ENCODE data around the gene TBCK. TPM values are rescaled to one million over a fixed set of nuclear protein-coding genes. Genes with fewer than 3 reads are reported as not detected.

Gene TBCK
- total RNA-seq, 1 donor from 2014 or later, result 36.1 TPM

DNA sequence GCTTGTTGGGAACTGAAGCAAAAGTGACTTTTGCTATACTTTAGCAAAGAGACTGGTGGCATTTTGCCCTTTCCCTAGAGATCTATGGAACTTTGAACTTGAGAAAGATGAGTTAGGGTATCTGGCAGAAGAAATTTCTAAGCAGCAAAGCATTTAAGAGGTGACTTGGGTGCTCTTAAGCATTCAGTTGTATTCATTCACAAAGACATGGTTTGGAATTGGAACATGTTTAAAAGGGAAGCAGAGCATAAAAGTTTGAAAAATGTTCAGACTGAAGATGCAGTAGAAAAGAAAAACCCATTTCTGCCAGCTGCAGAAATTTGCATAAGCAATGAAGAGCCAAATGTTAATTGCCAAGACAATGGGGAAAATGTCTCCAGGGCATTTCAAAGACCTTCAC, 21.9 kb upstream of the TBCK start:
- H3K4me1 ChIP-seq, result no peaks in the 10 kb centered on the region
- intact Hi-C loops (cut with DNase I), result loop anchor here (5.0 kb wide), 1 partner anchor 1311 kb away; no protein-coding TSS in a partner anchor
- no peaks in the 10 kb centered on the region for H3K27me3 ChIP-seq
- H3K36me3 ChIP-seq, result peaks cover 0 to 69% of the 10 kb centered on the region in 2 donors
- H3K9me3 ChIP-seq, result no peaks in the 10 kb centered on the region
- no peak for DNase-seq (ENCODE audit: extremely low spot score in 2 of 2)
- no peak overlapping the region for H3K4me3 ChIP-seq
- H3K27ac ChIP-seq, result no peak overlapping the region
- TF ChIP-seq POLR2AphosphoS5 (IDR thresholded peaks at IDR 0.05; ENCODE audit: insufficient read depth in 1 of 2, low read depth in 1 of 2) (no peak), POLR2A (IDR thresholded peaks at IDR 0.05) (no peak), CTCF (IDR thresholded peaks at IDR 0.05) (no peak)

GRCh38 chr4:106336618-106337017, 20.6 kb upstream of the TBCK start:
- intact Hi-C loops (cut with DNase I), result loop anchor here (5.0 kb wide), 1 partner anchor 1309 kb away; no protein-coding TSS in a partner anchor
- Histone ChIP-seq H3K27ac (no peak overlapping the region), H3K9me3 (no peaks in the 10 kb centered on the region), H3K36me3 (peaks cover 0 to 78% of the 10 kb centered on the region in 2 donors), H3K27me3 (no peaks in the 10 kb centered on the region), H3K4me1 (no peaks in the 10 kb centered on the region), H3K4me3 (no peak overlapping the region)
- no peak for DNase-seq (ENCODE audit: extremely low spot score in 2 of 2)
- no peak for TF ChIP-seq POLR2A (IDR thresholded peaks at IDR 0.05)
- no peak for TF ChIP-seq POLR2AphosphoS5 (IDR thresholded peaks at IDR 0.05; ENCODE audit: insufficient read depth in 1 of 2, low read depth in 1 of 2)
- TF ChIP-seq CTCF (IDR thresholded peaks at IDR 0.05), result no peak

DNA sequence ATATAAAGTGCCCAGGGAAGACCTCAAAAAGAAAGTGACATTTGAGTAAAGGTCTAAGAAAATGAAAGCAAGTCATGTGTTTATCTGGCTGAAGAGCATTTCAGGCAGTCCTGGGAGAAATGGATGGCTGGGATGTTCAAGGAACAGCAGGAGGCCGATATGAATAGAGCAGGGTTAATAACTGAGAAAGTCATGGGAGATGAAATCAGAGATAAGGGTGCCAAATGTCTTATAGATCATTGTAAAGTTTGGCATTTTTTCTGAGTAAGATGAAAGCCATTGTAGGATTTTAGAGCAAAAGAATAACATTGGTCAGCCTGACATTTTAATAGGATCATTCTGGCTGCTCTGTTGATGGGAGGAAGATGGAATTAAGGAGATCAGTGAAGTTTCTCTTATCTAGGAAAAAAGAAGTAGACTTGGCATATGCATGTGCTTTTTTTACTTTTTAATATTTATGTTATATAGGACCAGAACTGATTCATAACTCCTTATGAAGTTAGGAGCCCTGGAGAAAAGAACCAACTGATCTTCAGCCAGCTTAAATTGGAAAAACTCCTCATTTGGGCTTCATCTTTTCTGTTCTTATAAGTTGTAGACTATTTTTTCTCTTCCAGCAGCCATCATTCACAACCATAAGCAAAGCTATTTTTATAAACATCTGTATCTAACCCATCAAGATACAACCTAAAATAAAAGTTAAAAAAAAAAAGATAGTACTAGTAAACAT, 18.9 kb upstream of the TBCK start:
- intact Hi-C loops (cut with DNase I), result loop anchor here (5.0 kb wide), 1 partner anchor 1308 kb away; no protein-coding TSS in a partner anchor

GRCh38 chr4:106333186-106333585, 17.2 kb upstream of the TBCK start:
- intact Hi-C loops (cut with DNase I), result no loop called here

More for the DNA sequence above, 18.9 kb upstream of the TBCK start:
- DNase-seq (ENCODE audit: extremely low spot score in 2 of 2), result no peak
- Histone ChIP-seq H3K27me3 (no peaks in the 10 kb centered on the region), H3K9me3 (no peaks in the 10 kb centered on the region), H3K4me3 (no peak overlapping the region), H3K36me3 (peaks cover 0 to 87% of the 10 kb centered on the region in 2 donors), H3K27ac (no peak overlapping the region), H3K4me1 (no peaks in the 10 kb centered on the region)
- TF ChIP-seq CTCF (IDR thresholded peaks at IDR 0.05) (no peak), POLR2AphosphoS5 (IDR thresholded peaks at IDR 0.05; ENCODE audit: insufficient read depth in 1 of 2, low read depth in 1 of 2) (no peak), POLR2A (IDR thresholded peaks at IDR 0.05) (no peak)

More at GRCh38 chr4:106333186-106333585, 17.2 kb upstream of the TBCK start:
- no peaks in the 10 kb centered on the region for H3K27me3 ChIP-seq
- H3K9me3 ChIP-seq, result no peaks in the 10 kb centered on the region
- no peak overlapping the region for H3K4me3 ChIP-seq
- no peak for DNase-seq (ENCODE audit: extremely low spot score in 2 of 2)
- H3K27ac ChIP-seq, result no peak overlapping the region
- H3K4me1 ChIP-seq, result no peaks in the 10 kb centered on the region
- H3K36me3 ChIP-seq, result peaks cover 0 to 90% of the 10 kb centered on the region in 2 donors
- TF ChIP-seq POLR2AphosphoS5 (IDR thresholded peaks at IDR 0.05; ENCODE audit: insufficient read depth in 1 of 2, low read depth in 1 of 2) (no peak), CTCF (IDR thresholded peaks at IDR 0.05) (no peak), POLR2A (IDR thresholded peaks at IDR 0.05) (no peak)
